GM23338 (cell line): ENCODE results near the gene GRK2. TPM values are rescaled to one million over a fixed set of nuclear protein-coding genes. Genes with fewer than 3 reads are reported as not detected.

Experiments
- ATAC-seq: fragments of 200-7000 bp; cut with Tn5 transposase; 3 replicates; pipeline ENCODE4 v1.9.1; 2020
- DNase-seq: peaks from one replicate; pipeline ENCODE4 v3.0.0-alpha.2; 2015; ENCODE audit warnings: low spot score
- H2AFZ ChIP-seq: fragments of 200-600 bp; sonication (generic); 2 replicates; pipeline ENCODE4 v1.8.0; 2016; ENCODE audit warnings: antibody characterized with exemption, mild to moderate bottlenecking, moderate library complexity
- H3F3A ChIP-seq: fragments of 200-600 bp; sonication (generic); replicated peaks from 2 replicates; pipeline ENCODE4 v1.8.0; 2017; ENCODE audit warnings: antibody characterized with exemption, mixed run types, low read depth
- H3K27ac ChIP-seq: fragments of 200-600 bp; sonication (generic); 2 replicates; pipeline ENCODE4 v1.6.1; 2016; ENCODE audit warnings: low read depth
- H3K27me3 ChIP-seq: fragments of 200-600 bp; sonication (generic); 2 replicates; pipeline ENCODE4 v1.8.0; 2016; ENCODE audit warnings: mild to moderate bottlenecking, mixed run types, moderate library complexity; ENCODE audit not compliant: insufficient read depth
- H3K36me3 ChIP-seq: fragments of 200-600 bp; sonication (generic); 2 replicates; pipeline ENCODE4 v1.8.0; 2016; ENCODE audit warnings: mild to moderate bottlenecking; ENCODE audit not compliant: insufficient read depth
- H3K4me1 ChIP-seq: fragments of 200-600 bp; sonication (generic); 2 replicates; pipeline ENCODE4 v1.8.0; 2016; ENCODE audit warnings: mild to moderate bottlenecking, moderate library complexity; ENCODE audit not compliant: insufficient read depth
- H3K4me2 ChIP-seq: fragments of 200-600 bp; sonication (generic); 2 replicates; pipeline ENCODE4 v1.7.1; 2017; ENCODE audit warnings: mixed run types
- H3K4me3 ChIP-seq: fragments of 200-600 bp; sonication (generic); 2 replicates; pipeline ENCODE4 v1.6.1; 2016; ENCODE audit warnings: mixed run types
- H3K79me2 ChIP-seq: fragments of 200-600 bp; sonication (generic); replicated peaks from 2 replicates; pipeline ENCODE4 v1.8.0; 2017; ENCODE audit warnings: mild to moderate bottlenecking; ENCODE audit not compliant: insufficient read depth
- H3K9me2 ChIP-seq: fragments of 200-600 bp; sonication (generic); 2 replicates; pipeline ENCODE4 v1.8.0; 2017; ENCODE audit not compliant: insufficient read depth
- H4K20me1 ChIP-seq: fragments of 200-600 bp; sonication (generic); replicated peaks from 2 replicates; pipeline ENCODE4 v1.8.0; 2017; ENCODE audit warnings: mild to moderate bottlenecking; ENCODE audit not compliant: insufficient read depth
- H3K27ac Mint-ChIP-seq: 2 replicates; pipeline ENCODE4 v1.8.0; 2020; ENCODE audit warnings: inconsistent platforms, mild to moderate bottlenecking, moderate library complexity, mixed read lengths
- H3K27me3 Mint-ChIP-seq: 3 replicates; pipeline ENCODE4 v1.8.0; 2022; ENCODE audit warnings: low read depth, mild to moderate bottlenecking, moderate library complexity, mixed read lengths, inconsistent platforms; ENCODE audit not compliant: insufficient read depth, poor library complexity
- H3K36me3 Mint-ChIP-seq: 3 replicates; pipeline ENCODE4 v1.8.0; 2021; ENCODE audit warnings: low read depth, mild to moderate bottlenecking, inconsistent platforms, moderate library complexity, mixed read lengths
- H3K4me1 Mint-ChIP-seq: 3 replicates; pipeline ENCODE4 v1.8.0; 2020; ENCODE audit warnings: mild to moderate bottlenecking, inconsistent platforms, mixed read lengths
- H3K4me3 Mint-ChIP-seq: 3 replicates; pipeline ENCODE4 v1.8.0; 2021; ENCODE audit warnings: moderate library complexity, mild to moderate bottlenecking, inconsistent platforms, mixed read lengths
- H3K9me3 Mint-ChIP-seq: 3 replicates; pipeline ENCODE4 v1.8.0; 2020; ENCODE audit warnings: moderate library complexity, mild to moderate bottlenecking, inconsistent platforms, mixed read lengths
- CREB1 ChIP-seq: fragments of 250-450 bp; sonication (Bioruptor Pico); IDR thresholded peaks from 2 replicates; pipeline ENCODE4 v1.5.0; 2020; ENCODE audit warnings: low read depth, mild to moderate bottlenecking, moderate library complexity
- ETS1 ChIP-seq: IDR thresholded peaks from 2 replicates; pipeline ENCODE4 v1.6.1; 2016; ENCODE audit warnings: antibody characterized with exemption
- EZH2 ChIP-seq: fragments of 200-600 bp; sonication (generic); IDR thresholded peaks from one replicate; pipeline ENCODE4 v1.8.0; 2017; ENCODE audit warnings: antibody characterized with exemption, mild to moderate bottlenecking, low read depth; ENCODE audit not compliant: unreplicated experiment
- EZH2phosphoT487 ChIP-seq: fragments of 200-600 bp; sonication (generic); IDR thresholded peaks from one replicate; pipeline ENCODE4 v1.8.1; 2018; ENCODE audit warnings: antibody characterized with exemption; ENCODE audit not compliant: unreplicated experiment
- JUNB ChIP-seq: IDR thresholded peaks from one replicate; pipeline ENCODE4 v1.6.1; 2016; ENCODE audit warnings: antibody characterized with exemption; ENCODE audit not compliant: unreplicated experiment
- NANOG ChIP-seq: IDR thresholded peaks from 2 replicates; pipeline ENCODE4 v1.6.1; 2016; ENCODE audit warnings: antibody characterized with exemption, borderline replicate concordance
- POLR2AphosphoS5 ChIP-seq: IDR thresholded peaks from 2 replicates; pipeline ENCODE4 v1.6.1; 2016; ENCODE audit warnings: antibody characterized with exemption, low read depth
- REST ChIP-seq: IDR thresholded peaks from one replicate; pipeline ENCODE4 v1.6.1; 2018; ENCODE audit warnings: antibody characterized with exemption; ENCODE audit not compliant: unreplicated experiment
- STAT1 ChIP-seq: IDR thresholded peaks from one replicate; pipeline ENCODE4 v1.6.1; 2016; ENCODE audit warnings: antibody characterized with exemption; ENCODE audit not compliant: unreplicated experiment
- ZNF114 ChIP-seq: fragments of 250-450 bp; sonication (Bioruptor Pico); IDR thresholded peaks from 2 replicates; pipeline ENCODE4 v1.5.0; 2020; ENCODE audit warnings: mild to moderate bottlenecking, moderate library complexity
- ZNF331 ChIP-seq: fragments of 250-450 bp; sonication (Bioruptor Pico); IDR thresholded peaks from 2 replicates; pipeline ENCODE4 v1.5.0; 2020; ENCODE audit warnings: low read depth, mild to moderate bottlenecking, moderate library complexity
- polyA plus RNA-seq: library from polyadenylated mRNA; unstranded; fragments of >200 nt; fragmentation: Nextera tagmentation; extraction: Ambion mirVana; gene quantifications from 2 replicates; pipeline ENCODE4 v1.2.1, GENCODE V29; 2016
- total RNA-seq: library from RNA; depleted of rRNA; stranded (reverse); fragments of >200 nt; shearing (Covaris generic); gene quantifications from 2 replicates; pipeline ENCODE4 v1.2.3, GENCODE V29; 2014
- TF ChIP-seq, protein P1 (sequence below), 2 experiments: fragments of 200-600 bp in 1 of 2; sonication (generic) in 1 of 2; conservative IDR thresholded peaks; 2 replicates each; pipeline versions ENCODE4 v1.5.1 to v1.6.1; 2016 to 2017; ENCODE audit warnings: antibody characterized with exemption in 2 of 2, low read depth in 2 of 2, mild to moderate bottlenecking in 2 of 2, moderate library complexity in 1 of 2
- TF ChIP-seq, protein P2 (sequence below): fragments of 250-450 bp; sonication (Bioruptor Pico); IDR thresholded peaks from 2 replicates; pipeline ENCODE4 v1.5.0; 2020; ENCODE audit warnings: mild to moderate bottlenecking, moderate library complexity

GRK2 gene
- total and polyA plus RNA-seq, 2 experiments from 2014 or later, result 19.5 to 72.5 TPM

DNA sequence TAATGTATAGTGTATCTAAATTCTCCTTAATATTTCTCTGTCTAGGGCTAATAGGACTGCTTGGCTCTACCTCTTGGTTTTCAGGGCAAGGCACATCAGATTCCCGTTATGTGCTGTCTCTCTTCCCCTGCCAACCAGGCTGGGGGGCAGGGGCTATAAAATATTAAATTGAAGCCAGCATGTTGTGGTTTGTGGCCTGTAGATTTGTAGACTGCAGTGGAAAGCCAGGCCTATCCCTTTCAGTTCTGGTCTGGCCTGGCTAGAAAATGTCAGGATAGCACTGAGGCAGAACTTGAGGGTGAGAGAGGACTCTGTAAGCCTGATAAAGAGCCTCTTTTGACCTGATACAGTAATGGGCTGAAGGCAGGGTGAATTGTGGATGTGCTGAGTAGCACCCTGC is 14.4 kb upstream of the GRK2 start:
- Histone ChIP-seq H3K27ac (no peak overlapping the region), H4K20me1 (peaks cover 54% of the 10 kb centered on the region), H3K36me3 (peaks cover 85% of the 10 kb centered on the region), H3K4me3 (no peak overlapping the region), H3K9me2 (no peaks in the 10 kb centered on the region), H3F3A (peaks cover 37% of the 10 kb centered on the region), H2AFZ (no peak overlapping the region), H3K27me3 (no peaks in the 10 kb centered on the region), H3K4me2 (no peak overlapping the region), H3K79me2 (peaks cover 8% of the 10 kb centered on the region), H3K4me1 (no peaks in the 10 kb centered on the region)
- ATAC-seq, result no peak
- Mint-ChIP-seq H3K36me3 (peaks cover 98% of the 10 kb centered on the region), H3K4me3 (no peak overlapping the region), H3K27me3 (peaks cover 11% of the 10 kb centered on the region), H3K27ac (no peak overlapping the region), H3K9me3 (no peaks in the 10 kb centered on the region), H3K4me1 (no peaks in the 10 kb centered on the region)
- no peak for DNase-seq
- TF ChIP-seq STAT1 (no peak), EZH2 (no peak), ZNF114 (CRISPR knock-in tag) (no peak), ZNF331 (CRISPR knock-in tag) (no peak), POLR2AphosphoS5 (no peak), REST (no peak), CREB1 (CRISPR knock-in tag) (no peak), JUNB (no peak), EZH2phosphoT487 (no peak), NANOG (no peak), ETS1 (no peak)
- TF ChIP-seq, protein P1, sequence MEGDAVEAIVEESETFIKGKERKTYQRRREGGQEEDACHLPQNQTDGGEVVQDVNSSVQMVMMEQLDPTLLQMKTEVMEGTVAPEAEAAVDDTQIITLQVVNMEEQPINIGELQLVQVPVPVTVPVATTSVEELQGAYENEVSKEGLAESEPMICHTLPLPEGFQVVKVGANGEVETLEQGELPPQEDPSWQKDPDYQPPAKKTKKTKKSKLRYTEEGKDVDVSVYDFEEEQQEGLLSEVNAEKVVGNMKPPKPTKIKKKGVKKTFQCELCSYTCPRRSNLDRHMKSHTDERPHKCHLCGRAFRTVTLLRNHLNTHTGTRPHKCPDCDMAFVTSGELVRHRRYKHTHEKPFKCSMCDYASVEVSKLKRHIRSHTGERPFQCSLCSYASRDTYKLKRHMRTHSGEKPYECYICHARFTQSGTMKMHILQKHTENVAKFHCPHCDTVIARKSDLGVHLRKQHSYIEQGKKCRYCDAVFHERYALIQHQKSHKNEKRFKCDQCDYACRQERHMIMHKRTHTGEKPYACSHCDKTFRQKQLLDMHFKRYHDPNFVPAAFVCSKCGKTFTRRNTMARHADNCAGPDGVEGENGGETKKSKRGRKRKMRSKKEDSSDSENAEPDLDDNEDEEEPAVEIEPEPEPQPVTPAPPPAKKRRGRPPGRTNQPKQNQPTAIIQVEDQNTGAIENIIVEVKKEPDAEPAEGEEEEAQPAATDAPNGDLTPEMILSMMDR (conservative IDR thresholded peaks at IDR 0.05; ENCODE audit: low read depth in 2 of 2), result no peak
- TF ChIP-seq, protein P2, sequence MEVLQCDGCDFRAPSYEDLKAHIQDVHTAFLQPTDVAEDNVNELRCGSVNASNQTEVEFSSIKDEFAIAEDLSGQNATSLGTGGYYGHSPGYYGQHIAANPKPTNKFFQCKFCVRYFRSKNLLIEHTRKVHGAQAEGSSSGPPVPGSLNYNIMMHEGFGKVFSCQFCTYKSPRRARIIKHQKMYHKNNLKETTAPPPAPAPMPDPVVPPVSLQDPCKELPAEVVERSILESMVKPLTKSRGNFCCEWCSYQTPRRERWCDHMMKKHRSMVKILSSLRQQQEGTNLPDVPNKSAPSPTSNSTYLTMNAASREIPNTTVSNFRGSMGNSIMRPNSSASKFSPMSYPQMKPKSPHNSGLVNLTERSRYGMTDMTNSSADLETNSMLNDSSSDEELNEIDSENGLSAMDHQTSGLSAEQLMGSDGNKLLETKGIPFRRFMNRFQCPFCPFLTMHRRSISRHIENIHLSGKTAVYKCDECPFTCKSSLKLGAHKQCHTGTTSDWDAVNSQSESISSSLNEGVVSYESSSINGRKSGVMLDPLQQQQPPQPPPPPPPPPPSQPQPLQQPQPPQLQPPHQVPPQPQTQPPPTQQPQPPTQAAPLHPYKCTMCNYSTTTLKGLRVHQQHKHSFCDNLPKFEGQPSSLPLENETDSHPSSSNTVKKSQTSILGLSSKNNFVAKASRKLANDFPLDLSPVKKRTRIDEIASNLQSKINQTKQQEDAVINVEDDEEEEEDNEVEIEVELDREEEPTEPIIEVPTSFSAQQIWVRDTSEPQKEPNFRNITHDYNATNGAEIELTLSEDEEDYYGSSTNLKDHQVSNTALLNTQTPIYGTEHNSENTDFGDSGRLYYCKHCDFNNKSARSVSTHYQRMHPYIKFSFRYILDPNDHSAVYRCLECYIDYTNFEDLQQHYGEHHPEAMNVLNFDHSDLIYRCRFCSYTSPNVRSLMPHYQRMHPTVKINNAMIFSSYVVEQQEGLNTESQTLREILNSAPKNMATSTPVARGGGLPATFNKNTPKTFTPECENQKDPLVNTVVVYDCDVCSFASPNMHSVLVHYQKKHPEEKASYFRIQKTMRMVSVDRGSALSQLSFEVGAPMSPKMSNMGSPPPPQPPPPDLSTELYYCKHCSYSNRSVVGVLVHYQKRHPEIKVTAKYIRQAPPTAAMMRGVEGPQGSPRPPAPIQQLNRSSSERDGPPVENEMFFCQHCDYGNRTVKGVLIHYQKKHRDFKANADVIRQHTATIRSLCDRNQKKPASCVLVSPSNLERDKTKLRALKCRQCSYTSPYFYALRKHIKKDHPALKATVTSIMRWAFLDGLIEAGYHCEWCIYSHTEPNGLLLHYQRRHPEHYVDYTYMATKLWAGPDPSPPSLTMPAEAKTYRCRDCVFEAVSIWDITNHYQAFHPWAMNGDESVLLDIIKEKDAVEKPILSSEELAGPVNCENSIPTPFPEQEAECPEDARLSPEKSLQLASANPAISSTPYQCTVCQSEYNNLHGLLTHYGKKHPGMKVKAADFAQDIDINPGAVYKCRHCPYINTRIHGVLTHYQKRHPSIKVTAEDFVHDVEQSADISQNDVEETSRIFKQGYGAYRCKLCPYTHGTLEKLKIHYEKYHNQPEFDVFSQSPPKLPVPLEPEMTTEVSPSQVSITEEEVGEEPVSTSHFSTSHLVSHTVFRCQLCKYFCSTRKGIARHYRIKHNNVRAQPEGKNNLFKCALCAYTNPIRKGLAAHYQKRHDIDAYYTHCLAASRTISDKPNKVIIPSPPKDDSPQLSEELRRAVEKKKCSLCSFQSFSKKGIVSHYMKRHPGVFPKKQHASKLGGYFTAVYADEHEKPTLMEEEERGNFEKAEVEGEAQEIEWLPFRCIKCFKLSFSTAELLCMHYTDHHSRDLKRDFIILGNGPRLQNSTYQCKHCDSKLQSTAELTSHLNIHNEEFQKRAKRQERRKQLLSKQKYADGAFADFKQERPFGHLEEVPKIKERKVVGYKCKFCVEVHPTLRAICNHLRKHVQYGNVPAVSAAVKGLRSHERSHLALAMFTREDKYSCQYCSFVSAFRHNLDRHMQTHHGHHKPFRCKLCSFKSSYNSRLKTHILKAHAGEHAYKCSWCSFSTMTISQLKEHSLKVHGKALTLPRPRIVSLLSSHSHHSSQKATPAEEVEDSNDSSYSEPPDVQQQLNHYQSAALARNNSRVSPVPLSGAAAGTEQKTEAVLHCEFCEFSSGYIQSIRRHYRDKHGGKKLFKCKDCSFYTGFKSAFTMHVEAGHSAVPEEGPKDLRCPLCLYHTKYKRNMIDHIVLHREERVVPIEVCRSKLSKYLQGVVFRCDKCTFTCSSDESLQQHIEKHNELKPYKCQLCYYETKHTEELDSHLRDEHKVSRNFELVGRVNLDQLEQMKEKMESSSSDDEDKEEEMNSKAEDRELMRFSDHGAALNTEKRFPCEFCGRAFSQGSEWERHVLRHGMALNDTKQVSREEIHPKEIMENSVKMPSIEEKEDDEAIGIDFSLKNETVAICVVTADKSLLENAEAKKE (CRISPR knock-in tag), result no peak
